Activated T-cell treated with anti-CD3 and anti-CD28 coated beads for 1 hour (primary cell): ENCODE results near the gene UBASH3B.

Experiments used
- DNase-seq: peaks from one replicate; pipeline ENCODE4 v3.0.0-alpha.2; 2020; ENCODE audit warnings: low read depth

UBASH3B gene

DNA sequence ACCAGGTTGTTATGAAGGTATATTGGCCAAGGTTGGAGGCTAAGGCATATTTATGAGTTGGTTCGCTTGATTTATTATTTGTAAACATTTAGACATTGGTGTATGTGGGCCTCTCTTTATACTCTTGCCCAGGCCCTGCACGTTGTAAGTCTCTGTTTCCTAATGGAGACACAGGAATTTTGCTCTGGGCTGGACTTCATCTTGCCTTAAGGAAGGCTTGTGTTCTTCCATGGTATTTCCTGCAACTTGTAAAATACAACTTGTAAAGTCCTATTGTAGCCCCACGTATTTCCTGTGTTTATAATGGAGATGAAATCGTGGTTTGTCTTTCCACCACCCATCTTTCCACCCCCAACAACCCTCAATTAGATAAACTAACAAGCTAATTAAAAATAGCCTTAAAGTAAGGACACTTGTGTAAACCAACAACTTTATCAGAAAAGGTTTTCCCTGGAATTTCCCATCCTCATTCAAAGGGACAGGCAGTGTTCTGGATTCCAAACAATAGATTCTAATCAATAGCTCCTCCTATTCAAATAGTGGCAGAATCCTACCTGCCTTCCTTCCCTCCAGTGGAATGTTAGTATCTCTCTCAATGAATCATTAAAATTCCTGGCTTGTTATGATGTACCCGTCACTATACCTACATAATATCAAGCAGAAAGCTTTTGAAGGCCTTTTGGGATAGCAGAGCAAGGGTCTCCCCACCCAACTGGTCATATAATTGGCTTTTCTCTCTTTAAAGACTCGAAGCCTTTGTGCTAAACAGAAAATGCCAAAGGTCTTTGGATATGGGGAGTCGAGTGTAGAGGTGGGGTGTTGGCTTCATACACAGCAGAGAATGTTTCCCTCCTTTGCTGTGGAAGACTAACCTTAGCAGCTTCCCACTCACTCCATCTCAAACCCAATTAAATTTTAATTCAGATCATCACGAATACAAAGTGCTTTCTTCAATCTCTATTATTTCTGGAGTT is 77.1 kb downstream of the UBASH3B start:
- DNase-seq, result no peak

- DNase-seq, result no peak
Measured at GRCh38 chr11:122733318-122733717, 77.8 kb downstream of the UBASH3B start.

GRCh38 chr11:122734848-122735496 is 79.5 kb downstream of the UBASH3B start:
- no peak for DNase-seq

- DNase-seq, result no peak
Measured at GRCh38 chr11:122737951-122738693, 82.6 kb downstream of the UBASH3B start.

- no peak for DNase-seq
Measured at GRCh38 chr11:122741613-122742300, 86.2 kb downstream of the UBASH3B start.

- DNase-seq, result no peak
Measured at GRCh38 chr11:122742301-122743018, 86.9 kb downstream of the UBASH3B start.

DNA sequence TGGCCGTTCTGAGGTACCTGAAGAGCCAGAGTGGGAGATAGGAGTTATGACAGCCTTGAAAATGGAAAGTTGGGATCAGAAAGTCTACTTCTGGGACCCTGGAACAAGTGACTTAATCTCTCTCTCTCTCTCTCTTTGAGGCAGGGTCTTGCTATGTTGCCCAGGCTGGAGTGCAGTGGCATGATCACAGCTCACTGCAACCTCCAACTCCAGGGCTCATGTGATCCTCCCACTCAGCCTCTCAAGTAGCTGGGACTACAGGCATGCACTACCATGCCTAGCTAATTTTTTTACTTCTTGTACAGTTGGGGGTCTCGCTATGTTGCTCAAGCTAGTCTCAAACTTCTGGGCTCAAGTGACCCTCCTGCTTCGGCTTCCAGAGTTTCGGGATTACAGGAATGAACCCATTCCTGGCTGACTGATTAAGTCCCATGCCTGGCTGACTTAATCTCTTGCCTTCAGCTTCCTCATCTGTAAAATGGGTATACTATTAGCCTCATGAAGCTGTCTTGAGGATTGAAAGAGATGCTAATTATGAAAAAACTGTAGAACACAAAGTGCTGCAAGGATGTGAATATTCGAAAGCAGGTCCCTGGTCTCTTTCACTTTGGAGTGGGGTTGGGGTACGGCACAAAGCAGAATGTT is 87.7 kb downstream of the UBASH3B start:
- DNase-seq, result no peak

DNA sequence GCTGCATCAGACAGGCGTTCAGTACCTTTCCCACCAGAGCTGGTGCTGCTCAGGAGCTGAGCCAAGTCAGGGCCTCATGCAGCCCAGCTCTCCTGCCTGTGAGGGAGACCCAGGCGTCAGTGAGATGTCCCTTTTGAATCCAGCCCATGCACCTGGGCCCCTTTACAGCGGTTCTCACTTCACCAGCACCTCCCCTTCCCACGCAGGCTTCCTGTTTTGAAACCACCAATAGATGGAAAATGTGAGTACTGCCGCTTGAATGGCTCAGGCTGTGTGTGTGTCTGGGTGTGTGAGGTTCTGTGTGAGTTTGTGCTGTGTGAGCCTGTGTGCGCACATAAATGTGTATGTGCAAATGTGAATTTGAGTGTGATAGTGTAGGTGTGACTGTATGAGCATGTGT is 88.4 kb downstream of the UBASH3B start:
- DNase-seq, result peak; percentile 66

- DNase-seq, result no peak
Measured at GRCh38 chr11:122744357-122744756, 88.8 kb downstream of the UBASH3B start.

- no peak for DNase-seq
Measured at GRCh38 chr11:122745111-122745510, 89.6 kb downstream of the UBASH3B start.

- no peak for DNase-seq
Measured at GRCh38 chr11:122746050-122746478, 90.5 kb downstream of the UBASH3B start.

- no peak for DNase-seq
Measured at GRCh38 chr11:122746611-122747244, 91.2 kb downstream of the UBASH3B start.

DNA sequence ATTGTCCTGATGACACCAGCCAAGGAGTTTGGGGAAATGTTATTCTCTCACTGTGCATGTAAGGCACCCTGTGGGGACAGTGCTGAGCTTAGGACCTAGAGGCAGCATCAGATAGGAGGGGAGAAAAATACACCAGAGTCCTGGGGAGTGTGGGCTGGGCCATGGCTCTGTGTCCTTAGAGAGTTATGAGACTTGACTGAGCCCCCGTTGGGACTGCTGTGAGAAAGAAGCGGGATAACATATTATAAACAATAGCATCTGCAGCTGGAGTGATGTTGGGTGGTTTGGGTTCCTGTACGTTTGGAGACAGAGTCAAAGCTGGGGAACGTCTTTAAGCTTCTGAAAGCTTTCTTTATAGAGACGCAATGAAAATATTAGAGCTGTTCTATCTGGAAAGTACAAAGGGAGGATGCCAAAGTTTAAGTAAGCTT is 91.8 kb downstream of the UBASH3B start:
- no peak for DNase-seq

GRCh38 chr11:122749005-122749687 is 93.6 kb downstream of the UBASH3B start:
- no peak for DNase-seq

- no peak for DNase-seq
Measured at GRCh38 chr11:122750049-122750448, 94.5 kb downstream of the UBASH3B start.

- DNase-seq, result no peak
Measured at GRCh38 chr11:122751292-122752070, 96.0 kb downstream of the UBASH3B start.

GRCh38 chr11:122754028-122754427 is 98.5 kb downstream of the UBASH3B start:
- no peak for DNase-seq

GRCh38 chr11:122754553-122755322 is 99.2 kb downstream of the UBASH3B start:
- no peak for DNase-seq
